ENCODE results near the gene CSK. TPM values are rescaled to one million over a fixed set of nuclear protein-coding genes. Genes with fewer than 3 reads are reported as not detected.
A peak's percentile ranks its signal among the peaks of the same experiment; 100 is the strongest.

Gene CSK
- total RNA-seq, 1 experiment from 2014 or later, result 50.7 TPM

DNA sequence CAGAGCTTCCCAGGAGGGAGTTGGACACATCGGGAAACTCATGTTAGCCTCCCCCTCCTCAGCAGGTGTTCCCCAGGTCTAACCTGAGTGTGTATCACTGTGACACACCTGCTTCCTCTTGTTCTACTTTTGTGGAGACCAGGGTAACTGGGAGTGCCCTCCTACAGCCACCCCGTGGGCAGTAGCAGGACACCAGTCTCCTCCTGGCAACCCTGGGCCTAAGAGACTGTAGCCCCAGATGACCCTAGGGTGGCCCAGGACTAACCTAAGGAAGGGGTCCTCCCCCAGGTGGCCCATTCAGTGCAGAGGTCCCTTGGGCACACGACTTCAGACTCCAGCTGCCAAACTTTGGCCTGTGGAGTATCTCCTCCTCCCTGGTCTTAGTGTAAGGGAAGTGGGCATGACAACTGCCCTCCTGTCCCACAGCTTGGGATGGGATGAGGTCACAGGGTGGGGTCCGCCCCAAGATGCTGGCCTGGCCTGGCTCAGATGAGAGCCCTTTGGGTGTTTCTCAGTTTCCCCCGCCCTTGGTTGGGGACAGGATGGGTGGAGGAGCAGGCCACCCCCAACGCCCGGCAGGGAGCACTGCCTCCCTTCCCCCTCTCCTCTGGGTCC, 4.8 kb downstream of the CSK start:
- no peak for DNase-seq (ENCODE audit: low read depth)

DNA sequence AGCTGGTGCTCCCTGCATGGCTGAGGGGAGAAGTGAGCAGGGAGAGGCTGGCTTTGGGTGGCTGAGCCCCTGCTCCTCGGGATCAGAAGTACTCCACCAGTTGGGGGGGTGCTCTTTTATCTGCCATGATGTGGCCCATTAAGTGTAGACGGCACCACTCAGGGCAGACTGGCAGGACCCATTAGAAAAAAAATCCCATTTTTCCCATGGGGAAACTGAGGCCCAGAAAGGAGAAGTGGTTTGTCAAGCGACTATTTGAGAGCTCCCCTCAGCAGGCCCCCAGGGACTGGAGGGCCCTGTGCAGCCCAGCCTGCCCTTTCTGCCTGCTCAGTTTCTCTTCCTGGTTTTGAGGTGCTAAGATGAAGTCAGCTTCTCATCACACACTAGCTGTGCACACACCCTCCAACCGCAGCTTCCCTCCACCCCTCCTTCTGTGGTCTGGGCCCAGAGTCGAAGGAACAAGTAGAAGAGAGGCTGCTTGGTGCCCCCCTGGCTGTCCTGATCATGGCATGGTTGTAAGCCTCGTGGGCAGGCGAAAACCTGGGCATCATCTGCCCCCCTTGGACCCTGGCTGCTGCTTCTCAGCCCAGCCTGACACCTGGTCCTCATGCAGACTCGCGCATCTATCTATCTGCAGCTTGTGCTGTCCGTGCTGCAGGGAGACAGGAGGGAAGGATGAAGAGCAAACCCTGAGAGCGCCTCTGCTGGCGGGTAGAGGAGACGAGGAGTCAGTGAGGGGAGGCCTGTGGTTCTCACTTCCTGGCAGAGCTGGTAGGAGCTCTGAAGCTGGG, 5.6 kb downstream of the CSK start:
- peak; percentile 92 for DNase-seq (ENCODE audit: low read depth)

DNA sequence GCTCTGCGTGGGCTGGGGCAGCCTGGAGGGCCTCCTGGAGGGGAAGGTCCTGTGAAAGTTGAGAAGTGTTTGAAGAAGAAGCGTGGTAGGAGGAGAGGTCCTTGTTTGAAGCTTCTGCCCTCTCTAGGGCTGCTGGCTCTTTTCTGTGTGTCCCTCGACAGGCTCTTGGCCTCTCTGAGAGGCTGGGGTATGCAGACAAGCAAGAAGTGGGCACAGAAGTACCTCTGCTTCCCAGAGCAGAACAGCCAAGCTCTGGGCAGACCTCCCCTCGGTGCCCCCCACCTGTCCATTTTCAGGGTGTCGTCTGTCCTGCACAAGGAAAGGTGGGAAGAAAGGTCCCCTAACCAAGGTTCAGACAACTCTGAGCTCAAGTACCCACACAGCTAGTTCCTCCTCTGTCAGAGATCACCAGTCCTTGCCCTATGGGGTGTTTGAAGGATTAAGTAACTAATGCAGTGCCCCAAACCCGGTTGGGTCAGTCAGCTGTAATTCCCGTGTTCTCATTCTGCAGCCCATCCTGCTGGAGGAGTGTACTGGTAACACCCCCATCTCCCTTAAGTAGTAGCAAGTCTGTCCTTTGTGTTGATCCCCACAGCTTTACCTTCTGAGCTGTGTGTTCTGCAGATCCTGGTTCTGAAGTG, 6.3 kb downstream of the CSK start:
- DNase-seq (ENCODE audit: low read depth), result no peak

DNA sequence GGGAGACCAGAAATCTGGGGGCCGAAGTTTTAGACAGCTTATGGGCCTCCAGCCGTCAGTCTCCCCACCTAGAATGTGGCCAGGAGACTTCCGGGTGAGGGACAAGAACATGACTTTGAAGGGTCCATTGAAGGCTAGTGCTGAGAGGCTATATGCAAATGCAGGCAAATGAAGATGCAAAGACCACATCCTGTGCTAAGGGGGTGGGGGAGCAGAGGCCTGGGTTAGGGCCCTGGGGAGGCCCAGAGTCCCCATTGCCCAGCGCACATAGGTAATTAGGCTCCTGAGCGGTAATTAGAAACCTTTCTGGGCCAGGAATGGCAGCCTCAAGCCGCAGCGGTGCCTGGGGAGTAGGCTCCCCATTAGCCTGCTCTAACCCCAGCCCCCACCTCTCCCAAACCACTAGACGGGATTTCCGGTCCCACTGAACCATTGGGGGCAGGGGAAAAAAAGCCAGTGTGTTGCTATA, 6.8 kb downstream of the CSK start:
- no peak for DNase-seq (ENCODE audit: low read depth)

DNA sequence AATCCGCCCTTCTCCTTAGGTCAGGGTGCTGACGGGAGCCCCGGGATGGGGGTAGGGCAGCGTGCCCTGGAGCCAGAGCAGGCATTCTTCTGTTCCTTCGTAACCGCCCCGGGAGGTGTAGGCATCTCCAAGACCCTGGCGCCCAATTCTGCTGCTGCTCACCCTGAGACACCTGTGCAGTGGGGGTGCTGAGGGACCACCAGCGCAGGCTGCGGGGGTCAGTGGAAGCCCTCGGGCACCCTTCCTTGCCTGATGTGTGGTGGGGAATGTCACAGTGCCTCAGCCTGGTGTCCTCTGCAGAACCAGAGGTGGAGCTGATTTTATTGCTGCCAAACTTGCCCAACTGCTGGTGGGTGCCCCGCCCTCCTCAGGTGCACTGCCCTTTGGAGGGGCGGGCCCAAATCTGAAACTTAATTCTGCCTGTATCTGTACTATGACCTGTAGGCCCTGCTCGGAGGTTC, 7.3 kb downstream of the CSK start:
- no peak for DNase-seq (ENCODE audit: low read depth)

DNA sequence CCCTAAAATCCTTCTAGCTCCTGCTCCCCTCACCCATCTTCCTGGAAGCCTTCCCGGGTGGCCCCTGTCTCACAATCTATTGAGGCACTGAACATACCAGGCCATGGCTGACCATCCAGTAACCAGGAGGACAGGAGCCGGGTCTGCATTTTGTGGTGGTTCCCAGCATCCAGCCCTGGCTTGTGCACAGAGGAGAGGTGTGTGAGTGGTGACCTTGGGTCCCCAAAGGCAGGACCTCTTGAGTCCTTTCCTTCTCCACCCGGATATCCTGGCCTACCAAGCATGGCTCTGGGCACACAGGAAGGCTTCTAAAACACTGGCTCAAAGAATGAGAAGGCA, 7.8 kb downstream of the CSK start:
- no peak for DNase-seq (ENCODE audit: low read depth)

DNA sequence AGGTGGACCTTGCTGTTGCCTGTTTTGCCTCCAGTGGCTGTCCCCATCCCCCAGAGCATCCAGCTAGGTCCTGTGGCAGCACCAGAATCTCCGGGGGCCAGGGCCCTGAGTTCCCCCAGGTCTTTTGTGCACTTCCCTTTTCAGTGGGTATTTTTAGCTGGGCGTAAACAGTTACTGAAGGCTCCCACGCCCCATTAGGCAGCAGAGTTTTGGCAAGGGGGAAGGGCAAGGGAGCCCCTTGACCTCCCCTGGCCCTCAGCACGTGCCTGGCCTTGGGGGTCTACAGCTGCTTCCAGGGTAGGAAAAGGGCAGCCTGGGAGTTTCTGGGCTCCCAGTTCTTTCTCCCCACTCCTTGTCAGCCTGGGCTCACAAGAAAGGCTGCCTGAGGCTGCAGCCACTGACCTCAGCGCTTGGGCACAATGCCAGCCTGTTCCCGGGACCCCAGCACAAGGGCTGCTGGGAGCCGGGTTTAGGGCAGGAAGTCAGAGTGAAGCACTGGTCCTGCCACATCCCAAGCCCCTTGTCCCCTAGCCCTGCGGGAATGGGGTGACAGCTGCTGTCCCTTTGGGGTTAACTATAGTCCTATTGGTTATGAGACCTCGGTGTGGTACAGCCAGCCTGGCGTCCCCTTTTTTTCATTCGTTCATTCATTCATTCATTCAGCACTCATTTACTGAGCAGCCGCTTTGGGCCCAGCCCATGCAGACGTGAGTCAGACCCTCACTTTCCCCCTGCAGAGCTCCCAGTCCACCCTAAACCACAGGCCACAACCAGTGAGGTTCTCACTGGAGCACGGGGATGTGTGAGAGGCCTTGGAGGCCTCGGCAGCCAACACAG, 8.4 kb downstream of the CSK start:
- peak; percentile 94 for DNase-seq (ENCODE audit: low read depth)

DNA sequence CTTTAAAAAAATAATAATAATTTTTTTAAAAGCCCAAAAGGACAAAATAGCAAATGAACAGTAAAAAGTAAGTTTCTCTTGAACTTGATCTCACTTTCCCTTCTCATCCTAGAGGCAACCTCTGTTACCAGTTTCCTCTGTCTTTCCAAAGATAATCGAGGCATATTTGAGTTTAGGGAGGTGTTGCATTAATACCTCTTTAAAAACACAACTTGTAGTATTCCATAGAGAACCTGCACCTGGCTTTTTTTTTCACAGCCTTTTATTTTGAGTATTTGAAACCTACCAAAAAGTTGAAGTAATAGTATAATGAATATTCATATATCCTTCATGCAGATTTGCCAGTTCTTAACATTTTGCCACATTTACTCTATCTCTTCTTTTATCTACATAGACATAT, 9.1 kb downstream of the CSK start:
- no peak for DNase-seq (ENCODE audit: low read depth)

DNA sequence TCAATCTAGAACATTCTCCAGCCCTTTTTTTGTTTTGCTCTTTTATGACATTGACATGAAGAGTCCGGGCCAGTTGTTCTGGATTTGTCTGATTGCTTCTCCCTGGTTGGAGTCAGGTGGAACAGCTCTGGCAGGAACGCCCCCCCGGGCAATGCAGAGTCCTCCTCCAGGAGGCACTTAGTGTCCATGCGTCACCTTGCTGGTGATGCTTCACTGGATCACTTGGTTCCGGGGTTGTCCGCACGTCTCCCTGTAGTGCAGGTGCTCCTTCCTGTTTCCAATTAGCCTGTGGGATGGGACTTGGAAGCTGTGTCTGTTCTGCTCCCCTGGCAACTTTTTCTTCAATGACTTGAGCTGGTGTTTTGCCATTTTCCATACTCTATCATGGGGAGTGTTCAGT, 9.8 kb downstream of the CSK start:
- no peak for DNase-seq (ENCODE audit: low read depth)

DNA sequence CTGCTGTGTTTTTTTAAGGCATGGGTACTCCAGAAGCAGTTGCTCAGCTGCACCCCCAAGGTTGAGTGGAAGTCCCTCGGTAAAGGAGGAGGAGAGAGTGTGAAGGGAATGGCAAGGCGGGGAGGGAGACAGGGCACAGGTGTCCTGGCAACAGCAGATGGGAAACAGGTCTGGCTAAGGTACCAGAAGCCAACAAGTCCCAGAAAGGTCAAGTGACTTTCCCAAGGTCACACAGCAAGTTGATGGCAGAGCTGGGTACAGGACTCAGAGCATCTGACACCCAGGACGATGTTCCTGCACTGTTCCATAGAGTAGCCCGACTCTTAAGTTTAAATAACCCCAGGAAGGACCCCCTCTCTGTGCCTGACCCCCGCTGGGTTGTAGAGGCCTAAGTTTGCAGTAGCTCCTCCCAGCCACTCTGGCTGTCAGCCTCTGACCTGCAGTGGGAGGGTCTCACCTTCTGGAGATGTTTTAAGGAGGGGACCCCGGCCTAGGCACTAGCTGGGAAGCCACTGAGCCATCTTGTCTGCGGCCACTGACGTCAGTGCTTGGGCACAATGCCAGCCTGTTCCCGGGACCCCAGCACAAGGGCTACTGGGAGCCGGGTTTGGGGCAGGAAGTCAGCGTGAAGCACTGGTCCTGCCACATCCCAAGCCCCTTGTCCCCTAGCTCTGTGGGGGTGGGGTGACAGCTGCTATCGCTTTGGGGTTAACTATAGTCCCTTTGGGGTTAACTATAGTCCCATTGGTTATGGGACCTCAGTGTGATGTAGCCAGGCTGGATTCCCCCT, 10.5 kb downstream of the CSK start:
- no peak for DNase-seq (ENCODE audit: low read depth)

DNA sequence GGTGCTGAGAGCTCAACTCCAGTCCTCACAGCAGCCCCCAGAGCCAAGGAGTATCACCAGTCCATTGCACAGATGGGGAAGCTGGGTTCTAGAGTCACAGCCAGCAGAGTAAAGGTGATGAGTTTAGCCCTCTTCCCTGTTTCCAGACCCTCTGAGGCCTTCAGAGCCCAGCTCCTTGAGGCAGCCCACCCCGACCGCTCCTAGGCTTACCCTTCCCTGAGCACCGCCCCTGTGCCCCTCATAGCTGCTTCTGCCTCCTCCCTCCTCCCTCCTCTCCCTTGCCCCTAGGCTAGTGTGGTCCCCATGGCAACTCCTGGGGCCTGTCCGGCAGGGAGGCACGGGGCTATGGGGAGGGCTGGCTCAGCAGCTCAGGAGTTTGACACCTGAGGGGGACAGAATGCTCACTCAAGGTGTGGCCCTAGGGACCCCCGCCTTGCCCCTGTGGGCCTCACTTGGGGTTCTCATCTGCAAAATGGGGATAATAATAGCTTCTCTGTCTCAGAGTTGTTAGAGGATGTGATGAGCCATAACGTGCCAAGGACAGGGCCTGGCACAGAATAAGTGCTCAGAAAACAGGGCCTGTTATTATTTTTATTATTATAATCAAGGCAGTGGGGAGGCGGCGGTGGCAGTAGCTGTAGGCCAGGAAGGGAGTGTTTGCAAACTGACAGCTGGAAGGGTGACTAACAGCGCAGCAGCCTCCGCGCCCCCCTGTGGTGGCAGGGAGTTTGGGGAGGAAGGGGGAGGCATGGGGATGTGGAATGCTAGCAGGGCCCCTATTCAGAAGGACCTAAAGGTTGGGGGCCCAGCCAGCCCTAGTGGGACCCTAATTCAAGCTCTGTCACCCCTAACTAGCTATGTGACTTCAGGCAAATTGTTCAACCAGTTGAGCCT, 11.5 kb downstream of the CSK start:
- DNase-seq (ENCODE audit: low read depth), result no peak

DNA sequence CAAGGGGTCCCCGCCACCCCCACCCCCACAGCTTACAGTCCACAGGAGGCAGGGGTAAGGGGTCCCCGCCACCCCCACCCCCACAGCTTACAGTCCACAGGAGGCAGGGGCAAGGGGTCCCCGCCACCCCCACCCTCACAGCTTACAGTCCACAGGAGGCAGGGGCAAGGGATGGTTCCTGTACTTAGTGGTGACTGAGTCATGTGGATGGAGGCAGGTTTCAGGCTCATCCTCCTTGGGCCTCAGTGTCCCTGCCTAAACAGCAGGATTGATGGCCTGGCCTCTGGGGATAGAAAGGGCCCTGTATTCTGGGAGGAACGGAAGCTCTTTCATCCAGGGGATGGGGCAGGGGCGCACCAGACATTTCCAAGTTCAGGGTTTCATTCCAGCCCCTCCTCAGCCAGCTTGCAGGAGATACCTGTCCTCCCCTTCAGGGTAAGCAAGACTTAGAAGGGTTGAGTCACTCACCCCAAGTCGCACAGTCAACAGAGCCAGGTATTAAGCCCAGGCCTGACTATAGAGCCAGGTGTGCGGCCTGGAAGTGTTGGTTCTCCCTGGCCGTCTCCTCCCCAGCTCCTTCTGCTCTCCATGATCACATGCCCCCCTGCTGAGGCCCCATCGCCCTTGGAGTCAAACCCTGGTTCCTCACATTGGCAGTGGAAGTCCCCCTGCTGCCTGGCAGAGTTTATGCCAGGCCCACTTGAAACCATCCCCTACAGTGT, 12.5 kb downstream of the CSK start:
- DNase-seq (ENCODE audit: low read depth), result no peak

DNA sequence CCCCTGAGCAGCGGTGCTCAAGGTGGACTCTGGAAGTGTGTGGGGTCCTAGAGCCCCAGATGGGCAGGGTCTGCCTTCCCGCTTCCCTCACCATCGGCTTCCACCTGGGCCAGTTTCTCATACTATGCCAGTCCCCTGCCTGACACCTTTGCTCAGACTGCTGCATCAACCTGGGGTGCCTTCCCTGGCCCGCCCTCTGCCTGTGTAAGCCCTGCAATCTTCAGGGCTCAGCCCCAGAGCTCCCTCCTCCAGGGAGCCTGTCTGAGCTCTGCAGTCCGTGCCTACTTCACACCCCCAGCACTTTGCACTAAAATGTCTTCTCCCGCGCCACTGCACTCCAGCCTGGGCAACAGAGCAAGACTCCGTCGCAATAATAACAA, 13.1 kb downstream of the CSK start:
- no peak for DNase-seq (ENCODE audit: low read depth)

DNA sequence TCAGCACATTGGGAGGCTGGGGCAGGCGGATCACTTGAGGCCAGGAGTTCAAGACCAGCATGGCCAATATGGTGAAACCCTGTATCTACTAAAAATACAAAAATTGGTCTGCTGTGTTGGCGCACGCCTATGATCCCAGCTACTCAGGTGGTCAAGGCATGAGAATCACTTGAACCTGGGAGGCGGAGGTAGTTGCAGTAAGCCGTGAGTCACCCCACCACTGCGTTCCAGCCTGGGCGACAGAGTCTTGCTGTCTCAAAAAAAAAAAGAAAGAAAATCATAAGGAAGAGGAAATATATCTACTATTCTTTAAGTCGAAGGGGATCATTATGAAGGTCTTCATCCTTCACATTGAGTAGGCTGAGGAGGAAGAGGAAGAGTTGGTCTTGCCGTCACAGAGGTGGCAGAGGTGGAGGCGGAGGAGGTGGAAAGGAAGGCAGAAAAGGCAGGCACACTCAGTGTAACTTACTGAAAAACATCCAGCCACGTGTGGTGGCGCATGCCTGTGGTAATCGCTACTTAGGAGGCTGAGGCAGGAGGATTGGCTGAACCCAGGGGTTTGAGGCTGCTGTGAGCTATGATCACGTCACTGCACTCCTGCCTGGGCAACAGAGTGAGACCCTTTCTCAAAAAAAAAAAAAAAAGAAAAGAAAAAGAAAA, 14.2 kb downstream of the CSK start:
- no peak for DNase-seq (ENCODE audit: low read depth)

DNA sequence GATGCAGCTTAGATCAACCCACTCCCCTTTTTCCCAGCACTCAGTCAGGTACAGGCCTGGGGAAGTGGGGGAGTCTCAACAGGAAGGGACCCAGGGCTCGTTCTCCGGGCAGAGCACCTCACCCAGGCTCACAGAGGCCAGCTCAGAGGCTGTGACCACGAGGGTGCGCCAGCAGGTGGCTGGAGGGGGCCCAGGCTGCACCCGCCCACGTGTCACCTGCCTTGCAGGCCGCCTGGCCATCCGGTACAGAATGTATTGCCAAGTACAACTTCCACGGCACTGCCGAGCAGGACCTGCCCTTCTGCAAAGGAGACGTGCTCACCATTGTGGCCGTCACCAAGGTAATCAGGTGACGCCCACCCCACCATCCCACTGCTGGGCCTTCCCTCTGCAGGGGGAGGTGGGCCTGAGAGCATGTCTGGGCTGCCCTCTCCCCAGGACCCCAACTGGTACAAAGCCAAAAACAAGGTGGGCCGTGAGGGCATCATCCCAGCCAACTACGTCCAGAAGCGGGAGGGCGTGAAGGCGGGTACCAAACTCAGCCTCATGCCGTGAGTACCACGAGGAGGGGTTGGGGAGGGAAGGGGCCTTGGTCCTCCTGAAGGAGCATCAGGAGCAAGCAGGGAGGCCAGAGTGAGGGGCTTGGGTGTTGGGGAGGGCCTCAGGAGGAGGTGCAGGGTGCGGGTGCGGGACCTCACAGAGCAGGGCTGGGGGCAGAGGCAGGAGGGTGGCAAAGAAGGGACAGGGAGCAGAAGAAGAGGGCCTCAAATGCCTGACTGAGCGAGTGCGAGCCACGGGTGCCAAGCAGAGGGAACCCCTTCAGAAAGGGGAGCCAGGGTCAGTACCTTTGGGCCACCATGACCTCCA, 16.7 kb downstream of the CSK start:
- no peak for DNase-seq (ENCODE audit: low read depth)

DNA sequence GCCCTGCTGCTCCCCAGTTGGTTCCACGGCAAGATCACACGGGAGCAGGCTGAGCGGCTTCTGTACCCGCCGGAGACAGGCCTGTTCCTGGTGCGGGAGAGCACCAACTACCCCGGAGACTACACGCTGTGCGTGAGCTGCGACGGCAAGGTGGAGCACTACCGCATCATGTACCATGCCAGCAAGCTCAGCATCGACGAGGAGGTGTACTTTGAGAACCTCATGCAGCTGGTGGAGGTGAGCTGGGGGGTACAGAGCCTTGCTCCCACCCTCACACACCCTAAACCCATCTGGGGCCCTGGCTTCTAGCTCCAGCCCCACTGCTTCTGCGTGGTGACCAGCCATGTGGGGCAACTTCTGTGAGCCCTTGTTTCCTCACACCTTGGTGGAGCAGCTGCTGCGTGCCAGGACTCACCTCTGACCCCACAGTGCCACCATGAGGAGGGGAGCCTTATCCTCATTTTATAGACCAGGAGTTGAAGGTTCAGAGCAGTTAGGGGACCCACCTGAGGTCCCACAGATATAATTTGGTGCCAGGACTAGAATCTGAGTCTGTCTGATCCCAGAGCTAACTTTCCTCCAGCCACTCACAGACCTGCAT, 17.5 kb downstream of the CSK start:
- no peak for DNase-seq (ENCODE audit: low read depth)

DNA sequence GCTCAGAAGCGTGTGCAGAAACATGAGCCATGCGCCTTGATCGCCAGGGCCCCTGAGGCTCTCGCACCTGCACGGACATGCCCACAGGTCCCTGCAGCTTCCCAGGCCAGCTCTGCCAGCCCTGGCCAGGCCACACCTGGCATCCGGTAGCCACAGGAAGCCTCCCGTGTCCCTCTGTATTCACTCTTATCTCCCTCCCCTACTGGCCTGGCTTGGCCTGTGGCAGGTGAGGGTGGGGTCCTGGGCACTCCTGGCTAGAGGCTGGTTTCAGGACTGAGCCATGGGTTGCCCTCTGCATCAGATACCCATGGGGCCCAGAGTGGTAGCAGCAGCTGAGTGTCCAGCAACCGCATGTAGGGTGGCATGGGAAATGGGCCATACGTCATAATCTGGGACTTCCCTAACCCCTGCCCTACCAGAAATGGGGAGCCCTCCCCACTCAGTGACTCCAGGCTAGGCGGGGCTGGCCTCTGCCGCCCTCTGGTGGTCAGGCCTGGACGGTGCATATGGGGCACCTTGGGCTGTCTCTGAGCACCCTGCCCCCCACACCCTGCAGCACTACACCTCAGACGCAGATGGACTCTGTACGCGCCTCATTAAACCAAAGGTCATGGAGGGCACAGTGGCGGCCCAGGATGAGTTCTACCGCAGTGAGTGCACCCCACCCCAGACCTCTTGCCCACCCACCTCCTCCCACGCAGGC, 18.1 kb downstream of the CSK start:
- DNase-seq (ENCODE audit: low read depth), result peak; percentile 73

Data from HT1080 (cell line).